HG02981 (cell line): Measurements from ENCODE around the gene MIA2.

Source experiments
- ATAC-seq: cut with Tn5 transposase; IDR thresholded peaks from one replicate; pipeline ENCODE4 v1.9.1; 2021; ENCODE audit warnings: mild to moderate bottlenecking, moderate library complexity; ENCODE audit not compliant: unreplicated experiment

Gene MIA2

GRCh38 chr14:39434401-39434800 lies 200.7 kb downstream of the MIA2 start:
- no peak for ATAC-seq

GRCh38 chr14:39435241-39435640 lies 201.5 kb downstream of the MIA2 start:
- no peak for ATAC-seq
